ENCODE results near the gene KCND2.

DNA sequence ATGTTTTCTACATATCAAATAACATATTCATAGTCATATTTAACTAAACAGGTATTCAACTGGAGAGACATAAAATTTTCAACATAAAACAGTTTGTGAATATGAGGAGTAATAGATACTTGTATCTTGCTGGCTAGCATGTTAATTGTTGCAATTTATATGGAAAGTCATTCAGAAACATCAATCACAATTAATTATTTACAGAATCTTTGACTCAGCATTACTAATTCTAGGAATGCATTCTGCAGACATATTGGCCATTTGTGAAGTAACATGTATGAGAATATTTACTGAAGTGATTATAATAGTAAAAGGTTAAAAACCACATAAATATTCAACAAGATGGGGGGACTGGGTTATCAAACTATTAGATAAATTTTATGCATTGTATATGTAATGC lies 381.3 kb downstream of the KCND2 start:
- no peak for TF ChIP-seq POLR2A (IDR thresholded peaks at IDR 0.05; ENCODE audit: low read depth, low read length)
- TF ChIP-seq, protein P1, sequence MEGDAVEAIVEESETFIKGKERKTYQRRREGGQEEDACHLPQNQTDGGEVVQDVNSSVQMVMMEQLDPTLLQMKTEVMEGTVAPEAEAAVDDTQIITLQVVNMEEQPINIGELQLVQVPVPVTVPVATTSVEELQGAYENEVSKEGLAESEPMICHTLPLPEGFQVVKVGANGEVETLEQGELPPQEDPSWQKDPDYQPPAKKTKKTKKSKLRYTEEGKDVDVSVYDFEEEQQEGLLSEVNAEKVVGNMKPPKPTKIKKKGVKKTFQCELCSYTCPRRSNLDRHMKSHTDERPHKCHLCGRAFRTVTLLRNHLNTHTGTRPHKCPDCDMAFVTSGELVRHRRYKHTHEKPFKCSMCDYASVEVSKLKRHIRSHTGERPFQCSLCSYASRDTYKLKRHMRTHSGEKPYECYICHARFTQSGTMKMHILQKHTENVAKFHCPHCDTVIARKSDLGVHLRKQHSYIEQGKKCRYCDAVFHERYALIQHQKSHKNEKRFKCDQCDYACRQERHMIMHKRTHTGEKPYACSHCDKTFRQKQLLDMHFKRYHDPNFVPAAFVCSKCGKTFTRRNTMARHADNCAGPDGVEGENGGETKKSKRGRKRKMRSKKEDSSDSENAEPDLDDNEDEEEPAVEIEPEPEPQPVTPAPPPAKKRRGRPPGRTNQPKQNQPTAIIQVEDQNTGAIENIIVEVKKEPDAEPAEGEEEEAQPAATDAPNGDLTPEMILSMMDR (conservative IDR thresholded peaks at IDR 0.05; ENCODE audit: low read depth, low read length), result no peak
